Measurements from ENCODE around the gene LRP1.

Gene LRP1

DNA sequence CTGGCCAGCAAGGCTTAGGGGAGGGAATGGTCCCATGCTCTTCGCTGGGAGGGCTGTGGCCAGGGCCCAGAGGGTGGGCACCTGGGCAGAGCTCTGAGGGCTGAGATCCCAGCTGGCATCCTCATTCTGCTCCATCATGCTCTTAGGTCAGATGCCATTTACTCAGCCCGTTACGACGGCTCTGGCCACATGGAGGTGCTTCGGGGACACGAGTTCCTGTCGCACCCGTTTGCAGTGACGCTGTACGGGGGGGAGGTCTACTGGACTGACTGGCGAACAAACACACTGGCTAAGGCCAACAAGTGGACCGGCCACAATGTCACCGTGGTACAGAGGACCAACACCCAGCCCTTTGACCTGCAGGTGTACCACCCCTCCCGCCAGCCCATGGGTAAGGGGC, 49.9 kb downstream of the LRP1 start:
- no peak for DNase-seq

DNA sequence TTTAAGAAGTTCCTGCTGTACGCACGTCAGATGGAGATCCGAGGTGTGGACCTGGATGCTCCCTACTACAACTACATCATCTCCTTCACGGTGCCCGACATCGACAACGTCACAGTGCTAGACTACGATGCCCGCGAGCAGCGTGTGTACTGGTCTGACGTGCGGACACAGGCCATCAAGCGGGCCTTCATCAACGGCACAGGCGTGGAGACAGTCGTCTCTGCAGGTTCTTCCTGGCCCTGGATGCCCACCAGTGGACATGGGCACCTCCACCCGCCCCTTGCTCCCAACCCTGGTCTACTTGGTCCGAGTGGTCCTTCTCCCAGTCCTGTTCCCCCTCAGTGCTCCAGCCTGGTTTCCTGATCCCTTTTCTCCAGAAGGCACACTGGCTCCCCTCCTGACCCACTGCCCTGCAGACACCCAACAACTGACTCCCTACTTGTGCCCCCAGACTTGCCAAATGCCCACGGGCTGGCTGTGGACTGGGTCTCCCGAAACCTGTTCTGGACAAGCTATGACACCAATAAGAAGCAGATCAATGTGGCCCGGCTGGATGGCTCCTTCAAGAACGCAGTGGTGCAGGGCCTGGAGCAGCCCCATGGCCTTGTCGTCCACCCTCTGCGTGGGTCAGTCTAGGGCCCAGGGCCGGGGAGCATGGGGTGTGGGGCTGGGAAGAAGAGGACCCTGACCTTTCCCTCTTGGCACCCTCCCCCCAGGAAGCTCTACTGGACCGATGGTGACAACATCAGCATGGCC, 51.2 kb downstream of the LRP1 start:
- DNase-seq, result no peak

DNA sequence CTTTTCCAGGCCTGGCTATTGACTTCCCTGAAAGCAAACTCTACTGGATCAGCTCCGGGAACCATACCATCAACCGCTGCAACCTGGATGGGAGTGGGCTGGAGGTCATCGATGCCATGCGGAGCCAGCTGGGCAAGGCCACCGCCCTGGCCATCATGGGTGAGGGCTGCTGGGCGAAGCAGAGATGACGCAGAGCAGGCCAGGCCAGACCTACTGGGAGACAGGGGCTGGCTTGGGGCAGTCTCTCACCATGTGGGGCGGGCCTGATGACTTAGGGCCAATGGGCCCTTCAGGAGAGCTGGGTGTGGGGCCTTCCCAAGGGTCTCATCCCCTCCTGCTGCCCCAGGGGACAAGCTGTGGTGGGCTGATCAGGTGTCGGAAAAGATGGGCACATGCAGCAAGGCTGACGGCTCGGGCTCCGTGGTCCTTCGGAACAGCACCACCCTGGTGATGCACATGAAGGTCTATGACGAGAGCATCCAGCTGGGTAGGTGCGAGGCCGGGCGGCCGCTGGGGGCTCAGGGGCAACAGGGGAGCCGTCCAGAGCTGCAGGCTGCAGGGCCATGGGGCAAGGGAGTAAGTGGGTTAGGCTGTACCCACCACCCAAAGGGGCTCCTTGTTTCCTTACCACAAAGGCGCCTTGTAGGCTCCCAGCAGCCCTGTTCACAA, 52.2 kb downstream of the LRP1 start:
- no peak for DNase-seq

DNA sequence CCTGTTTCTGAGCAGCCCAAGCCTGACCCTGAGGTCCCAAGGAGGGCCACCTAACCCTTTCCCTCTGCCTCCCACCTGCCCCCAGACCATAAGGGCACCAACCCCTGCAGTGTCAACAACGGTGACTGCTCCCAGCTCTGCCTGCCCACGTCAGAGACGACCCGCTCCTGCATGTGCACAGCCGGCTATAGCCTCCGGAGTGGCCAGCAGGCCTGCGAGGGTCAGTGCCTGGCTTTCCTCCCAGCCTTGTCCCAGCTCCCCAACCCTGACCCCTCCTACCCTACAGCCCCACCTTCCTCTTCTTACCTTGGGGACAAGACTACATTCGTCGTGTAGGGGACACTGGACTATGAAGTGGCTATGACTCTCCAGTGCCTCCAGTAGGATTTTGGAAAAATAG, 52.8 kb downstream of the LRP1 start:
- DNase-seq, result no peak

DNA sequence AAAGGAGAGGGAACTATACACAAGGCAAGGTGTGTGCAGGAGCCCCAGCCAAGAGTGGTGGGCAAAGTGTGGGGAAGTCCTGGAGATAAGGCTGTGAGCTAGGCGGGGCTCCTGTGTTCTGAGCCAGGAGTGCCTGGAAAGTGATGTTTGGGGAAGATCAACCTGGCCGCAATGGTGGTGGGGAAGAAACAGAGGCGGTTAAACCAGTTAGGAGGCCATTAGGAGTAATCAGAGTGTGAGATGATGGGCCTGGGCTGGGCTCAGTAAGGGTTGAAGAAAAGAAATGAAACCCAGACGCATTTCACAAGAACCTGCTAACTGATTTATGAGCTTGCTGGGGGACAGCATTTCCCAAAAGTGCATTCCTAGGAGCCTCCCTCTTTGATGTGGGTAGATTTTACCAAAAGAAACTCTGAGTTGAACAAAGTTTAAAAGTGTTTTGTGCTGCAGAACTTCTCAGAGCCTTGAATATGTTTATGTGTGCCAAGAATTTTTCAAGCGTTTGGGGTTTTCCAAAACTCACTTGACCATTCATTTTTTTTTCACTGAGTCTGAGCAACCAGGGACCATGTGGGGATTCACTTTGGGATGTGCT, 53.4 kb downstream of the LRP1 start:
- DNase-seq, result no peak

DNA sequence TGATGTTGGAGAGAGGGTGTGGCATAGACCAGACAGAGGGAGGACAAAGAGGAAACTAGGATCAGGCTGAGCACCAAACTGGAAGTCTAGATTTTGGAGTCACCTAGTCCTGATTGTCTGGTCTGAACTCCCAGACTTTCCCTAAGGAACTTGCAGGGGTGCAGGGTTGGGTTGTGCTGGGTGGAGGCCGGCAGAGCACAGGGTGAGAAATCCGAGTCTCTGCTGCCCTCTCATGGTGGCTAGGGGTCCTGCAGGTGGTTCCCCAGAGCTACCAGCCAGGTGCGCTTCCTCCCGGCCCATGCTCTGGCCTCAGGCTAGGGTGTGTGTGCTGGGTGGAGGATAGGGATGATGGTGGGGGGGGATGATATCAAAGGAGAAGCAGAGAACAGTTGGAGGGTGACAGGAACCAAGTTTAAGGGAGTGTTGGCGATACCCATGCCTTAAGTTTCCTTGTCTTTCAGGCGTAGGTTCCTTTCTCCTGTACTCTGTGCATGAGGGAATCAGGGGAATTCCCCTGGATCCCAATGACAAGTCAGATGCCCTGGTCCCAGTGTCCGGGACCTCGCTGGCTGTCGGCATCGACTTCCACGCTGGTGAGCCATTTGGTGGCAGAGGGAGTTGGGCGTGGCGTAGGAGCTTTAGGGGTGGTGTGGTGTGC, 54.8 kb downstream of the LRP1 start:
- peak; percentile 62 for DNase-seq

DNA sequence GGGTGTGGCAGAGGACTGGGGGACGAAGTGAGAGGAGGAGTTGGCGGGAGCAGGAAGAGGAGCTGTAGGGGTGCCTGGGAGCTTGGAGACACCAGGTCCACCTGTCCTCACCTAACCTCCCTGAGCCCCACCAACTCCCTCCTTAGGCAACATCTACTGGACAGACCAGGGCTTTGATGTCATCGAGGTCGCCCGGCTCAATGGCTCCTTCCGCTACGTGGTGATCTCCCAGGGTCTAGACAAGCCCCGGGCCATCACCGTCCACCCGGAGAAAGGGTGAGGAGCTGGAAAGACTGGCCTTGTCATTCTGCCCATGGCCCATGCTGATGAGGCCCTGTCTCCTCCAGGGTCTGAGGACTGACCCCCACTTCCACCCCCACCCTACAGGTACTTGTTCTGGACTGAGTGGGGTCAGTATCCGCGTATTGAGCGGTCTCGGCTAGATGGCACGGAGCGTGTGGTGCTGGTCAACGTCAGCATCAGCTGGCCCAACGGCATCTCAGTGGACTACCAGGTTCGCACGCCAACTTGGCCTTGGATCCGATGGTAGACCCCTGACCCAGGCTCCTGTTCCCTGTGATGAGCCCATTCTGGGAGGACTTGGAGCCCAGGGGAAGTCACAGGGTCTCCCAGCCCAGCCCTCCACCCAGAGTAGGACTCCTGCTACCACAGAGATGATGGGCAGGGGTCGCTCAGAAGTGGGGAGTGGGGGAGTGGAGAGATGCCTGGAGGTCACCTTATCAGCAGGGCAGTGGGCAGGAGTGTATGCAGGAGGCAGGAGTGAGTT, 55.8 kb downstream of the LRP1 start:
- DNase-seq, result no peak

DNA sequence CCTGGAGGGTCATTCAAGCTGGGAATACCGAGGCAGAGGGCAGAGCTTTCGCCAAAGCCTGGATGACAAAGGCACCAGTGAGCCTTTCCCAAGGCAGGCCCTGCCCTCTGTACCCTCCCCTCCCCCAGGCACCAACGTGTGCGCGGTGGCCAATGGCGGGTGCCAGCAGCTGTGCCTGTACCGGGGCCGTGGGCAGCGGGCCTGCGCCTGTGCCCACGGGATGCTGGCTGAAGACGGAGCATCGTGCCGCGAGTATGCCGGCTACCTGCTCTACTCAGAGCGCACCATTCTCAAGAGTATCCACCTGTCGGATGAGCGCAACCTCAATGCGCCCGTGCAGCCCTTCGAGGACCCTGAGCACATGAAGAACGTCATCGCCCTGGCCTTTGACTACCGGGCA, 57.1 kb downstream of the LRP1 start:
- DNase-seq, result no peak

DNA sequence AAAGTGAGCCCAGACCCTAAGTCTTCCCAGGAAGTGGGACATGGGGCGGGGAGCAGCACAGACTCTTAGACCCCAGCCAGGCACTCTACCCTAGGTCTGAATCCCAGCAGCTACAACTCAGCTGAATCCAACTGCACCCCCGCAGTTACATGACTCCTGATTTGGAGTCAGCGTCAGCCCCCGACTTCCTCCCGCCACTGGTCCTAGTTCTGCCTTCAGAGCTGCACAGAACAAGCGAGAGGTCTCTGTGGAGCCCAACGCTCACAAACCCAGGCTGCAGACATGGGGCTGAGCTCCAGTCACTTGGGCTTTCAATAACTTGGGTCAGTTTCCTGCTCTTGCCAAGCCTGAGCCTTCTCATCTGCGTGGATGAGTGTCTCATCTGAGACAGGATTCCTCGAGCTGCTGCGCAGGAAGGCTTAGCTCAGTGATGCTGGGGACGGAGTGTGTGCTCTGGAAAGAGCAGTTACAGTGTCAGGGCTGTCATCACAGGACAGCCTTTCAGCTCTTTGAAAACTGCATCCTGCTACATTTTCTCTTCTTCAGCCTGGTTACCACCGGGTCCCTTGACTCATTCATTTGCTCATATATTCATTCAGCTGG, 57.7 kb downstream of the LRP1 start:
- no peak for DNase-seq

DNA sequence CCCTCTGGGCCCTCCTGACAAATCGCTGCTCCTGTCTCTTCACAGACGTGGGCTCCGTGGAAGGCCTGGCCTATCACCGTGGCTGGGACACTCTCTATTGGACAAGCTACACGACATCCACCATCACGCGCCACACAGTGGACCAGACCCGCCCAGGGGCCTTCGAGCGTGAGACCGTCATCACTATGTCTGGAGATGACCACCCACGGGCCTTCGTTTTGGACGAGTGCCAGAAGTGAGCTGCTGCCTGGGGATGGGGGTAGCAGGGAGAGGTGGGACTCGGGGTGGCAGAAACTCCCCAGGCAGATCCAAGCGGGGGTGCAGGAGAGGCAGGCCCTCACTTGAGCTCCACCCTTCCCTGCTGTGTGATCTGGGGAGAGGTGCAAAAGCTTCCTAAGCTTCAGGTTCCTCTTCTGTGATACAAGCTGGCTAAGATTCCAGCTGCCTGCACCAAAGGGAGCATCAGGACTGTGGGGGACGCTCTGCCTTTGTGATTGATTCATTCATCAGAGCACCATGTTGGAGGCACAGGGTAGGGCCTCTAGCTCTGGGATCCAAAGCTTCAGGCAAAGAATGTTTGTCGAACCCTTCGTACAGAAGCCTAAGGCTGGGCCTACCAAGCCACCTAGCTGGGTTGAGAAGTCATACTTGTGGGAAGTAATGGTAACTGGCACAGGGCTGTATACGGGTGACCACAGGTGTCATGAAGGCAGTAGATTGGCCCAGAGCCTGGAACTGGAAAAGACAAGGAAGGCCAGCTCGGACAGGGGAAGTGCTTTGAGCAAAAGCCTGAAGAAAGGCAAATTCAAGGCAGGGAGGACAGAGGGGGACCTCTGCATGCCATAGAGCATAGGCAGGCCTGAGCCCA, 59.2 kb downstream of the LRP1 start:
- no peak for DNase-seq

DNA sequence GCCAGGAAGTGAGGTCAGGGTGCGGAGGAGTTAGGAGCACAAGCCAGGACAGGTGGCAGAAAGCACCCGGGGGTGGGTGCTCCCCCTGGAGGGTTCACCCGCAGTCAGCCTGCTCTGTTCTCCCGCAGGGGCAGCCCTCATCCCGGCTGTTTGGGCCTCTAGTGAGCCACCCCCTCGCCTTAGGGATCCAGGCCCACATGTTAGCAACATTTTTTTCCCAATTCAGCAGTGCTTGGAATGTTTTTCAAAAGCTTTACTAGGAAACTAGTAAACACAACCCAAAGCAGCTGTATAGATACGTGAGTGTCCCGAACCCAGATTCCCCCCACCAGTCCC, 59.8 kb downstream of the LRP1 start:
- no peak for DNase-seq

DNA sequence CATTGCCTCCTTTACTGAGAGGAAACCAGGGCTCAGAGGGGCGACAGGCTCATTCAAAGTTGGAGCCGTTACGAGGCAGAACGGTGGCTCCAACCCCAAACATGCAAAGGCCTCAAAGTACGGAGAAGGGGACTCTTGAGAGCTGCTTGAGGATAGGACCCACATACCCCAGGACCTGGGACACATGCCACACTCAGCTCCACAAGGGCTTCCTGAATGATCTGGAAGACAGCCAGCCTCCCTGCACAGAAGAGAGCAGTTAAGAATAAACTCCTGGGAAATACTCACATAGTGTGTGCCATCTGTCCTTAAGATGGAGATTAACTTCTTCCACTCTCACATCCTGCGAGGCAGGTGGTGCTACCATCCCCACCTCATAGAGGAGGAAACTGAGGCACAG, 61.8 kb downstream of the LRP1 start:
- DNase-seq, result no peak

DNA sequence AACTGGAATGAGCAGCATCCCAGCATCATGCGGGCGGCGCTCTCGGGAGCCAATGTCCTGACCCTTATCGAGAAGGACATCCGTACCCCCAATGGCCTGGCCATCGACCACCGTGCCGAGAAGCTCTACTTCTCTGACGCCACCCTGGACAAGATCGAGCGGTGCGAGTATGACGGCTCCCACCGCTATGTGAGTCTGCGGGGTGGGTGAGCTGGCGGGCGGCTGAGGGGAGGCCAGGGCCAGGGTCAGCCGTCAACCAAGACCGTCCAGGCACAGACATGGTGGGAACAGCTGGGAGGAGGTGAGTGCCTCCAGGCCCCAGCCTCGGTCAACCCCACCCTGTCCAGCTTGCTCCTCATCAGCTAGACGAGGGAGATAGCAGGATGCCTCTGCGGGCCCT, 62.5 kb downstream of the LRP1 start:
- no peak for DNase-seq

DNA sequence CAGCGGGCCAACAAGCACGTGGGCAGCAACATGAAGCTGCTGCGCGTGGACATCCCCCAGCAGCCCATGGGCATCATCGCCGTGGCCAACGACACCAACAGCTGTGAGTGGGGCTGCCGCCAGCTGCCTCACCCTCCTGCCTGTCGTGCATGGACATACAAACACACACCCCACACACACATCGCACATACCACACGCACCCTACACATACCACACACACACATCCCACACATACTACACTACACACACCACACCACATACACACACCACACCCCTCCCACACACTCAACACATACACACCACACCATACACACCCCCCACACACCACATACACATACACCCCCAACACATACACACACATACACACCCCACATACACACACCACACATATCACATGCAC, 63.1 kb downstream of the LRP1 start:
- no peak for DNase-seq

DNA sequence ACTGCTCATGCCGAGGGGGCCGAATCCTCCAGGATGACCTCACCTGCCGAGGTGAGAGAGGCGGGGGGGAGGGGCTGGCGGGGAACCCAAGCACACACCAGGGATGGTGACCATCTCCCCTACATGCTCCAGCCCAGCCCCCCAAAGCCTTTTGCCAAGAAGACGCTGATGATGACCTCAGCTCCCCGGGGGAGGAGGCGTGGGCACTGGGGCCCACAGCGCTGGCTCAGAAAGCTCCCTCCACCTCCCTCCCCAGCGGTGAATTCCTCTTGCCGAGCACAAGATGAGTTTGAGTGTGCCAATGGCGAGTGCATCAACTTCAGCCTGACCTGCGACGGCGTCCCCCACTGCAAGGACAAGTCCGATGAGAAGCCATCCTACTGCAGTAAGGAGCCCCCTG, 64.6 kb downstream of the LRP1 start:
- no peak for DNase-seq

DNA sequence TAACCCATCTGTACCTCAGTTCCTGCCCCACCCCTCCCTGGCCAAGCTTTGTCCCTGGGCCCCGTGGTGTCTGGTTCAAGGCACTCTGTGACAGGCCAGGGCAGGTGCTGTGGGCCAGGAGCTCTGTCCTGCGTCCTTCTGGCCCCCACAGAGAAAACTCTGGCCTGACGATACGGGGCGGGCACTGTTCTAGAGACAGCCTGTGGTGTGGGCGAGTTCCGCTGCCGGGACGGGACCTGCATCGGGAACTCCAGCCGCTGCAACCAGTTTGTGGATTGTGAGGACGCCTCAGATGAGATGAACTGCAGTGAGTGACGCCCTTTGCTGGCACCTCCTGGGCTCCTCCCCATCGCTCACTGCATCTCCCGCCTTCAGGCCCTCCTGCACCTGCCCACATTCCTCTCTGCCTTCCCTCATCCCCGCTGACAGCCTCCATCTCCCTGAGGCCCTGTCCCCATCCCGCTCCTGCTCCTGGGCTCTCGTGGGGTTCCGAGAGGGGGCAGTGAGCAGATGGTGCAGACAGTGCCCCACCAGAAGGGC, 65.5 kb downstream of the LRP1 start:
- DNase-seq, result no peak

DNA sequence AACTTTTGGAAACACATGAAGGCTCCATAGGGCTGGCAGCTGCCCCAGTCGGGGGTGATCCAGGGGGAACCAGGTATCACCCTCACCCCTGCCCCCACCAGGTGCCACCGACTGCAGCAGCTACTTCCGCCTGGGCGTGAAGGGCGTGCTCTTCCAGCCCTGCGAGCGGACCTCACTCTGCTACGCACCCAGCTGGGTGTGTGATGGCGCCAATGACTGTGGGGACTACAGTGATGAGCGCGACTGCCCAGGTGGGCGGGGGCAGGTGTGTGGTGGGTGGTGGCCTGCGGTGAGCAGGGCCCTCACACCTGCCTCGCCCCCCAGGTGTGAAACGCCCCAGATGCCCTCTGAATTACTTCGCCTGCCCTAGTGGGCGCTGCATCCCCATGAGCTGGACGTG, 66.0 kb downstream of the LRP1 start:
- no peak for DNase-seq

DNA sequence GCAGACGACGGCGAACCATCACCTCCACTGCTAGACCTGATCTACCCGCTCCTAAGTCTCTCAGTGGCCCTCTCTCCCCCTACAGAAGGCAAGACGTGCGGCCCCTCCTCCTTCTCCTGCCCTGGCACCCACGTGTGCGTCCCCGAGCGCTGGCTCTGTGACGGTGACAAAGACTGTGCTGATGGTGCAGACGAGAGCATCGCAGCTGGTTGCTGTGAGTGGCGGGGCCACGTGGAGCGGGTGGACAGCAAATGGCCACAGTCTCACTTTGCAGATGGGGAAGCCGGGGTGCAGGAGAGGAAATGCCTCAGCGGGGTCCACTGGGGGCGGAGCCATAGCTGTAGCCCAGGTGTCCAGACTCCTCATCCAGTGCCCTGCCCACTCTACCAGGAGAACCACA, 66.9 kb downstream of the LRP1 start:
- no peak for DNase-seq

DNA sequence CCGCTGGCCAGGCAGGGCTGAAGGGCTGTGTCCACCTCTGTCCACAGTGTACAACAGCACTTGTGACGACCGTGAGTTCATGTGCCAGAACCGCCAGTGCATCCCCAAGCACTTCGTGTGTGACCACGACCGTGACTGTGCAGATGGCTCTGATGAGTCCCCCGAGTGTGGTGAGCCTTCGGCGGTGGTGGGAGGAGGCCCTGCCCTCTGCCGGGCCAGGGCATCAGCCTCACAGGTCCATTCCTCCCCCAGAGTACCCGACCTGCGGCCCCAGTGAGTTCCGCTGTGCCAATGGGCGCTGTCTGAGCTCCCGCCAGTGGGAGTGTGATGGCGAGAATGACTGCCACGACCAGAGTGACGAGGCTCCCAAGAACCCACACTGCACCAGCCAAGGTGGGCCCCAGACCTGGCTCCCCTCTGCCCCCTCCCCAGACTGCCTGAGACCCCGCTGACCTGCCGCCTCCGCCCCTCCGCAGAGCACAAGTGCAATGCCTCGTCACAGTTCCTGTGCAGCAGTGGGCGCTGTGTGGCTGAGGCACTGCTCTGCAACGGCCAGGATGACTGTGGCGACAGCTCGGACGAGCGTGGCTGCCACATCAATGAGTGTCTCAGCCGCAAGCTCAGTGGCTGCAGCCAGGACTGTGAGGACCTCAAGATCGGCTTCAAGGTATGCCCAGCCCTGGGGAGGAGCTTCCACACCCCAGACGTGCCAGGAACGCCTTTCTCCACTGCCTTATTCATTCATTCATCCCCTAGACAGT, 67.5 kb downstream of the LRP1 start:
- DNase-seq, result no peak

DNA sequence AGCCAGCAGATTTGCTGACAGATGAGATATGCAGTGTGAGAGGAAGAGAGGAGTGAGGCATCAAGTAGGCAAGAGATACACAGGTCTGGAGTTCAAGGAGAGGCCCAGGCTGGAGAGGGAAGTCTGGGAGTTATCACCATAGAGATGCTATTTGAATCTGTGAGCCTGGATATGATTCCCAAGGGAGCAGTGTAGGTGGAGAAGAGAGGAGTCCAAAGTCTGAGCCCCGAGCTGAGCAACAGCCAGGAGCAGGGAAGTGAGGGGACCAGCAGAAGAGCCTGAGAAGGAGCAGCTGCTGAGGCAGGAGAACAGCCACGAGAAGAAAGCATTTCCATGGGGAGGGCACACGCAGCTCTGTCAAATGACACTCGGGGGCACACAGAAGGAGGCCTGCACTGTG, 68.2 kb downstream of the LRP1 start:
- no peak for DNase-seq

DNA sequence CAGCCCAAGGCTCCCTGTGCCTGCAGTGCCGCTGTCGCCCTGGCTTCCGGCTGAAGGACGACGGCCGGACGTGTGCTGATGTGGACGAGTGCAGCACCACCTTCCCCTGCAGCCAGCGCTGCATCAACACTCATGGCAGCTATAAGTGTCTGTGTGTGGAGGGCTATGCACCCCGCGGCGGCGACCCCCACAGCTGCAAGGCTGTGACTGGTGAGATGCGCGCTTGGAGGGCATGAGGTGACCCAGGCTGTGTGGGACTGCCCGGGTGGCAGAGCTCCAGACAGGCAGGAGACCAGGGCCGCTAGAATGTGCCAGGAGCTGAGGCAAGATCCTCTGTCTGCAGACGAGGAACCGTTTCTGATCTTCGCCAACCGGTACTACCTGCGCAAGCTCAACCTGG, 68.7 kb downstream of the LRP1 start:
- DNase-seq, result no peak

Data from CD4-positive, alpha-beta T cell treated with Interleukin-4 for 4 hours (primary cell).